HEK293 (cell line): ENCODE measurements around the gene MATN1.
A peak's percentile ranks its signal among the peaks of the same experiment; 100 is the strongest.

ENCODE experiments used
- CTCF ChIA-PET: fragments of 350-600 bp; formaldehyde crosslinking; extraction: SDS; loops from one replicate; lab custom pipeline; 2021; ENCODE audit warnings: antibody characterized with exemption; lab: Yijun Ruan, JAX
- POLR2A ChIA-PET: fragments of 300-600 bp; formaldehyde crosslinking; extraction: SDS; loops from one replicate; lab custom pipeline; 2020; ENCODE audit warnings: antibody characterized with exemption, inconsistent platforms; lab: Yijun Ruan, JAX
- H3K27ac ChIP-seq: fragments of 200-500 bp; sonication (Bioruptor generic); 2 replicates; pipeline ENCODE4 v1.5.1; 2014; ENCODE audit warnings: low read depth, low read length, control low read depth, inconsistent platforms; ENCODE audit errors: extremely low read depth
- H3K36me3 ChIP-seq, 2 experiments: fragments of 200-500 bp in 1 of 2; sonication (Bioruptor generic) in 1 of 2; 1 replicate in 1 of 2; 2 replicates in 1 of 2; pipeline ENCODE4 v1.5.1; 2014 to 2017; ENCODE audit warnings: inconsistent platforms in 2 of 2, low read length in 2 of 2; ENCODE audit not compliant: control insufficient read depth in 2 of 2, insufficient read depth in 1 of 2
- H3K4me1 ChIP-seq: fragments of 200-500 bp; sonication (Bioruptor generic); 2 replicates; pipeline ENCODE4 v1.5.1; 2014; ENCODE audit warnings: mild to moderate bottlenecking, low read length, inconsistent platforms; ENCODE audit not compliant: control insufficient read depth, insufficient read depth
- H3K4me3 ChIP-seq: 2 replicates; pipeline ENCODE4 v1.5.1; 2011; ENCODE audit warnings: low read depth, mild to moderate bottlenecking, control low read depth, low read length, moderate library complexity
- H3K9me3 ChIP-seq: fragments of 200-500 bp; sonication (Bioruptor generic); 2 replicates; pipeline ENCODE4 v1.5.1; 2014; ENCODE audit warnings: low read depth, low read length, inconsistent platforms; ENCODE audit not compliant: control insufficient read depth, insufficient read depth
- BCL6B ChIP-seq: fragments of 450-650 bp; formaldehyde crosslinking; IDR thresholded peaks from 2 replicates; pipeline ENCODE4 v1.5.1; 2017; ENCODE audit warnings: missing biosample characterization, missing genetic modification characterization
- HOXA7 ChIP-seq: sonication (generic); formaldehyde crosslinking; IDR thresholded peaks from 2 replicates; pipeline ENCODE4 v1.8.1; 2022; ENCODE audit warnings: missing genetic modification reagents, borderline replicate concordance
- KLF16 ChIP-seq: fragments of 450-650 bp; formaldehyde crosslinking; IDR thresholded peaks from 2 replicates; pipeline ENCODE4 v1.5.1; 2017; ENCODE audit warnings: missing biosample characterization, missing genetic modification characterization
- SETDB1 ChIP-seq: IDR thresholded peaks from one replicate; pipeline ENCODE4 v1.6.1; 2017; ENCODE audit warnings: mild to moderate bottlenecking, low read length, moderate library complexity, mixed read lengths; ENCODE audit not compliant: insufficient read length
- ZNF248 ChIP-seq: fragments of 450-650 bp; formaldehyde crosslinking; IDR thresholded peaks from 2 replicates; pipeline ENCODE4 v1.5.1; 2017; ENCODE audit warnings: missing biosample characterization, missing genetic modification characterization
- ZNF280D ChIP-seq: fragments of 450-650 bp; formaldehyde crosslinking; IDR thresholded peaks from 2 replicates; pipeline ENCODE4 v1.5.1; 2016; ENCODE audit warnings: missing biosample characterization, missing genetic modification characterization
- ZNF398 ChIP-seq: fragments of 450-650 bp; formaldehyde crosslinking; IDR thresholded peaks from 2 replicates; pipeline ENCODE4 v1.5.1; 2017; ENCODE audit warnings: missing biosample characterization, missing genetic modification characterization
- ZNF561 ChIP-seq: fragments of 450-650 bp; IDR thresholded peaks from 2 replicates; pipeline ENCODE4 v1.5.1; 2018; ENCODE audit warnings: missing biosample characterization, missing genetic modification characterization, borderline replicate concordance
- ZNF645 ChIP-seq: fragments of 450-650 bp; formaldehyde crosslinking; IDR thresholded peaks from 2 replicates; pipeline ENCODE4; 2016; ENCODE audit warnings: missing biosample characterization, missing genetic modification characterization
- ZNF768 ChIP-seq: fragments of 450-650 bp; formaldehyde crosslinking; IDR thresholded peaks from 2 replicates; pipeline ENCODE4 v1.5.1; 2018; ENCODE audit warnings: missing biosample characterization, mild to moderate bottlenecking, missing genetic modification characterization
- ZNF791 ChIP-seq: fragments of 450-650 bp; formaldehyde crosslinking; IDR thresholded peaks from 2 replicates; pipeline ENCODE4 v1.5.1; 2016; ENCODE audit warnings: missing biosample characterization, missing genetic modification characterization

MATN1 gene

GRCh38 chr1:30675761-30676160, 47.6 kb downstream of the MATN1 start:
- H3K4me1 ChIP-seq: no peaks in the 10 kb centered on the region
- no peak overlapping the region for H3K4me3 ChIP-seq
- ChIA-PET POLR2A (no interaction called here), CTCF (interaction anchor here (1.0 to 1.6 kb wide), 3 partner anchors 9 to 32 kb away, joined by 3 read pairs; no protein-coding TSS in a partner anchor)
- TF ChIP-seq ZNF248 (tag by site-specific recombination) (peak; percentile 20; the same call in 1 of the 2 replicates), ZNF398 (tag by site-specific recombination) (0 out of 2 replicates have a peak, but pooled peaks have one; percentile 11), ZNF768 (no peak), BCL6B (tag by site-specific recombination) (peak; percentile 82)
- H3K9me3 ChIP-seq: no peaks in the 10 kb centered on the region
- no peak overlapping the region for H3K27ac ChIP-seq
- no peaks in the 10 kb centered on the region for H3K36me3 ChIP-seq

GRCh38 chr1:30675289-30675688, 48.1 kb downstream of the MATN1 start:
- no peaks in the 10 kb centered on the region for H3K36me3 ChIP-seq
- H3K27ac ChIP-seq: no peak overlapping the region
- ChIA-PET POLR2A (no interaction called here), CTCF (interaction anchor here (1.0 to 1.6 kb wide), 2 partner anchors 10 to 33 kb away, joined by 3 read pairs; no protein-coding TSS in a partner anchor)
- no peaks in the 10 kb centered on the region for H3K9me3 ChIP-seq
- no peak for TF ChIP-seq ZNF791 (tag by site-specific recombination)
- no peak overlapping the region for H3K4me3 ChIP-seq
- H3K4me1 ChIP-seq: no peaks in the 10 kb centered on the region

GRCh38 chr1:30673395-30673794, 50.0 kb downstream of the MATN1 start:
- TF ChIP-seq HOXA7 (CRISPR knock-in tag) (no peak), KLF16 (tag by site-specific recombination) (no peak), ZNF561 (tag by site-specific recombination) (no peak), ZNF645 (tag by site-specific recombination) (no peak), ZNF280D (no peak), SETDB1 (peak; percentile 41)
- Histone ChIP-seq H3K27ac (no peak overlapping the region), H3K9me3 (no peaks in the 10 kb centered on the region), H3K4me3 (no peak overlapping the region), H3K36me3 (no peaks in the 10 kb centered on the region), H3K4me1 (no peaks in the 10 kb centered on the region)
- POLR2A ChIA-PET: no interaction called here
- CTCF ChIA-PET: no interaction called here
